ENCODE results near the gene ARHGAP6.

DNA sequence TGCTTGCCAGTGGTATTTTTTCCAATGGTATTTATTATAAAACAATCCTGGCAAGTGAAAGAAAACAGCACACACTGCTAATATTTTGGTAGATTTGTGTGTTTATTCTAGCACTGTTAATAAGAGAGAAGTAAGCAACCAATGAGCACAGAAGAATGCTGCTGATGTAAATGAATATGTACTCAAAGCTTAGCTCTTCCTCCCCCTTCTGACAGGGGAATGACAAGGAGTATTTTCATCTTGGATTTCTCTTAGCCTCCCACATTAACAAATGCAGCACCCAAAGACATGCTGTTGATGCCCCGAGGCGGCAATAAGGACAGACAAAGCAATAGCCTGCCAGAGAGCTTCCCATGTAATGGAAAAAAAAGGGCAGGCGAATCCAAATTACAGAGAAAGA is 18.6 kb downstream of the ARHGAP6 start:
- TF ChIP-seq, protein P1, sequence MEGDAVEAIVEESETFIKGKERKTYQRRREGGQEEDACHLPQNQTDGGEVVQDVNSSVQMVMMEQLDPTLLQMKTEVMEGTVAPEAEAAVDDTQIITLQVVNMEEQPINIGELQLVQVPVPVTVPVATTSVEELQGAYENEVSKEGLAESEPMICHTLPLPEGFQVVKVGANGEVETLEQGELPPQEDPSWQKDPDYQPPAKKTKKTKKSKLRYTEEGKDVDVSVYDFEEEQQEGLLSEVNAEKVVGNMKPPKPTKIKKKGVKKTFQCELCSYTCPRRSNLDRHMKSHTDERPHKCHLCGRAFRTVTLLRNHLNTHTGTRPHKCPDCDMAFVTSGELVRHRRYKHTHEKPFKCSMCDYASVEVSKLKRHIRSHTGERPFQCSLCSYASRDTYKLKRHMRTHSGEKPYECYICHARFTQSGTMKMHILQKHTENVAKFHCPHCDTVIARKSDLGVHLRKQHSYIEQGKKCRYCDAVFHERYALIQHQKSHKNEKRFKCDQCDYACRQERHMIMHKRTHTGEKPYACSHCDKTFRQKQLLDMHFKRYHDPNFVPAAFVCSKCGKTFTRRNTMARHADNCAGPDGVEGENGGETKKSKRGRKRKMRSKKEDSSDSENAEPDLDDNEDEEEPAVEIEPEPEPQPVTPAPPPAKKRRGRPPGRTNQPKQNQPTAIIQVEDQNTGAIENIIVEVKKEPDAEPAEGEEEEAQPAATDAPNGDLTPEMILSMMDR (IDR thresholded peaks at IDR 0.05; ENCODE audit: low read length): no peak
- no peak for TF ChIP-seq EZH2phosphoT487 (IDR thresholded peaks at IDR 0.05; ENCODE audit: low read length)
- no peak for TF ChIP-seq EZH2 (optimal IDR thresholded peaks at IDR 0.05; ENCODE audit: low read depth, low read length)
